HEK293 (cell line): ENCODE data around the gene CCDC8.

Source experiments
- CTCF ChIA-PET: fragments of 350-600 bp; formaldehyde crosslinking; extraction: SDS; loops from one replicate; lab custom pipeline; 2021; ENCODE audit warnings: antibody characterized with exemption; lab: Yijun Ruan, JAX
- POLR2A ChIA-PET: fragments of 300-600 bp; formaldehyde crosslinking; extraction: SDS; loops from one replicate; lab custom pipeline; 2020; ENCODE audit warnings: antibody characterized with exemption, inconsistent platforms; lab: Yijun Ruan, JAX
- H3K27ac ChIP-seq: fragments of 200-500 bp; sonication (Bioruptor generic); 2 replicates; pipeline ENCODE4 v1.5.1; 2014; ENCODE audit warnings: low read depth, low read length, control low read depth, inconsistent platforms; ENCODE audit errors: extremely low read depth
- H3K36me3 ChIP-seq, 2 experiments: fragments of 200-500 bp in 1 of 2; sonication (Bioruptor generic) in 1 of 2; 1 replicate in 1 of 2; 2 replicates in 1 of 2; pipeline ENCODE4 v1.5.1; 2014 to 2017; ENCODE audit warnings: inconsistent platforms in 2 of 2, low read length in 2 of 2; ENCODE audit not compliant: control insufficient read depth in 2 of 2, insufficient read depth in 1 of 2
- H3K4me1 ChIP-seq: fragments of 200-500 bp; sonication (Bioruptor generic); 2 replicates; pipeline ENCODE4 v1.5.1; 2014; ENCODE audit warnings: mild to moderate bottlenecking, low read length, inconsistent platforms; ENCODE audit not compliant: control insufficient read depth, insufficient read depth
- H3K4me3 ChIP-seq: 2 replicates; pipeline ENCODE4 v1.5.1; 2011; ENCODE audit warnings: low read depth, mild to moderate bottlenecking, control low read depth, low read length, moderate library complexity
- H3K9me3 ChIP-seq: fragments of 200-500 bp; sonication (Bioruptor generic); 2 replicates; pipeline ENCODE4 v1.5.1; 2014; ENCODE audit warnings: low read depth, low read length, inconsistent platforms; ENCODE audit not compliant: control insufficient read depth, insufficient read depth
- EGR2 ChIP-seq: fragments of 450-650 bp; formaldehyde crosslinking; IDR thresholded peaks from 2 replicates; pipeline ENCODE4 v1.5.1; 2016; ENCODE audit warnings: low read depth, missing biosample characterization, missing genetic modification characterization
- HOXC10 ChIP-seq: sonication (generic); formaldehyde crosslinking; IDR thresholded peaks from 2 replicates; pipeline ENCODE4 v1.8.1; 2023; ENCODE audit warnings: mild to moderate bottlenecking, missing genetic modification reagents
- KLF16 ChIP-seq: fragments of 450-650 bp; formaldehyde crosslinking; IDR thresholded peaks from 2 replicates; pipeline ENCODE4 v1.5.1; 2017; ENCODE audit warnings: missing biosample characterization, missing genetic modification characterization
- PRDM2 ChIP-seq: fragments of 450-650 bp; formaldehyde crosslinking; IDR thresholded peaks from 2 replicates; pipeline ENCODE4 v1.5.1; 2016; ENCODE audit warnings: missing biosample characterization, missing genetic modification characterization, borderline replicate concordance
- RBAK ChIP-seq: fragments of 450-650 bp; formaldehyde crosslinking; IDR thresholded peaks from 2 replicates; pipeline ENCODE4 v1.5.1; 2016; ENCODE audit warnings: missing biosample characterization, missing genetic modification characterization
- REPIN1 ChIP-seq: fragments of 450-650 bp; formaldehyde crosslinking; IDR thresholded peaks from 2 replicates; pipeline ENCODE4 v1.5.1; 2017; ENCODE audit warnings: missing biosample characterization, missing genetic modification characterization, low read depth
- ZBTB17 ChIP-seq: fragments of 450-650 bp; formaldehyde crosslinking; IDR thresholded peaks from 2 replicates; pipeline ENCODE4 v1.5.1; 2016; ENCODE audit warnings: missing biosample characterization, missing genetic modification characterization
- ZBTB48 ChIP-seq: fragments of 450-650 bp; formaldehyde crosslinking; IDR thresholded peaks from 2 replicates; pipeline ENCODE4 v1.5.1; 2016; ENCODE audit warnings: missing biosample characterization, missing genetic modification characterization
- ZNF239 ChIP-seq: fragments of 450-650 bp; formaldehyde crosslinking; IDR thresholded peaks from 2 replicates; pipeline ENCODE4 v1.5.1; 2016; ENCODE audit warnings: missing biosample characterization, missing genetic modification characterization
- ZNF311 ChIP-seq: fragments of 450-650 bp; formaldehyde crosslinking; IDR thresholded peaks from 2 replicates; pipeline ENCODE4 v1.5.1; 2017; ENCODE audit warnings: missing biosample characterization, missing genetic modification characterization, borderline replicate concordance
- ZNF48 ChIP-seq: fragments of 450-650 bp; formaldehyde crosslinking; IDR thresholded peaks from 2 replicates; pipeline ENCODE4 v1.5.1; 2016; ENCODE audit warnings: missing biosample characterization, missing genetic modification characterization
- ZNF513 ChIP-seq: fragments of 450-650 bp; IDR thresholded peaks from 2 replicates; pipeline ENCODE4 v1.5.1; 2018; ENCODE audit warnings: missing biosample characterization, missing genetic modification characterization
- ZNF623 ChIP-seq: fragments of 450-650 bp; formaldehyde crosslinking; IDR thresholded peaks from 2 replicates; pipeline ENCODE4 v1.5.1; 2016; ENCODE audit warnings: missing biosample characterization, missing genetic modification characterization
- ZSCAN16 ChIP-seq: fragments of 450-650 bp; formaldehyde crosslinking; IDR thresholded peaks from 2 replicates; pipeline ENCODE4 v1.5.1; 2016; ENCODE audit warnings: missing biosample characterization, missing genetic modification characterization
- TF ChIP-seq, protein P1 (sequence below): fragments of 450-650 bp; formaldehyde crosslinking; IDR thresholded peaks from 2 replicates; pipeline ENCODE4 v1.5.1; 2016; ENCODE audit warnings: missing biosample characterization, missing genetic modification characterization
- TF ChIP-seq, protein P2 (sequence below): fragments of 450-650 bp; formaldehyde crosslinking; IDR thresholded peaks from 2 replicates; pipeline ENCODE4 v1.5.1; 2016; ENCODE audit warnings: missing biosample characterization, missing genetic modification characterization

Gene CCDC8

DNA sequence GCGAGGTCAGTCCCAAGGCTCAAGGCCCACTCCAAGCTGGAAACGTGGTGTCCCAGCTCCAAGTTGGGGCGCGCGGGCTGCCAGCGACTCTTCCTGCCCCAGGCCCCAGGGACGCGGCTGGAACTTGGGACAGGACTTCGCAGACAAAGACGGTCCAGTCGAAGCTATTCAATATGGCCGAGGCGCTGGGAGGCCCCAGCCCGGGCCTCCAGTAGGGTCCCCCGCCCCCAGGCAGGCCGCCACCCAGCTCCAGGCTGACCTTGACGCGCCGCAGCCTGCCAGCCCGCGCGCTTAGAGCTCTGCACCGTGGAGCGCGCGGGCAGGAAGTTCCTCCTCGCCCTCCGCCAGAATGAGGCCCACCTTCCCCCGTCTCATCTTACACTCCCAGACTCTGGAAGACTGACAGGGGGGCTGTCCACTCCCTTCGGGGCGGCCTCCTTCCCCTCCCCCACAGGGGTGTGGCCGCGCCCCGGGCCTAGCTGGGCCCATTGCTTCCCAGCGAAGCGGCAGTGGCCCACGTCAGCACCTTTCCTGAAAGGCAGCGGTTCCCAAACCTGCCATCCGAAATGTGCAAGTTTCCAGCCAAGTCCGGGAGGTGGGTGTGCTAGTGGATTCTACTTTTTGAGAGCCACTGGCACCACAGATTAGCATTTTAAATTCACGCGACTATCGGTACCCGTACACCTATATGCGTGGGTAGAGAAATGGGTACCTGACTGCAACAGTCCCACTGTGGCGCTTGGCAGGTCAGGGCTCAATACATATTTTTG lies at the start of gene CCDC8 (continued):
- TF ChIP-seq, protein P1, sequence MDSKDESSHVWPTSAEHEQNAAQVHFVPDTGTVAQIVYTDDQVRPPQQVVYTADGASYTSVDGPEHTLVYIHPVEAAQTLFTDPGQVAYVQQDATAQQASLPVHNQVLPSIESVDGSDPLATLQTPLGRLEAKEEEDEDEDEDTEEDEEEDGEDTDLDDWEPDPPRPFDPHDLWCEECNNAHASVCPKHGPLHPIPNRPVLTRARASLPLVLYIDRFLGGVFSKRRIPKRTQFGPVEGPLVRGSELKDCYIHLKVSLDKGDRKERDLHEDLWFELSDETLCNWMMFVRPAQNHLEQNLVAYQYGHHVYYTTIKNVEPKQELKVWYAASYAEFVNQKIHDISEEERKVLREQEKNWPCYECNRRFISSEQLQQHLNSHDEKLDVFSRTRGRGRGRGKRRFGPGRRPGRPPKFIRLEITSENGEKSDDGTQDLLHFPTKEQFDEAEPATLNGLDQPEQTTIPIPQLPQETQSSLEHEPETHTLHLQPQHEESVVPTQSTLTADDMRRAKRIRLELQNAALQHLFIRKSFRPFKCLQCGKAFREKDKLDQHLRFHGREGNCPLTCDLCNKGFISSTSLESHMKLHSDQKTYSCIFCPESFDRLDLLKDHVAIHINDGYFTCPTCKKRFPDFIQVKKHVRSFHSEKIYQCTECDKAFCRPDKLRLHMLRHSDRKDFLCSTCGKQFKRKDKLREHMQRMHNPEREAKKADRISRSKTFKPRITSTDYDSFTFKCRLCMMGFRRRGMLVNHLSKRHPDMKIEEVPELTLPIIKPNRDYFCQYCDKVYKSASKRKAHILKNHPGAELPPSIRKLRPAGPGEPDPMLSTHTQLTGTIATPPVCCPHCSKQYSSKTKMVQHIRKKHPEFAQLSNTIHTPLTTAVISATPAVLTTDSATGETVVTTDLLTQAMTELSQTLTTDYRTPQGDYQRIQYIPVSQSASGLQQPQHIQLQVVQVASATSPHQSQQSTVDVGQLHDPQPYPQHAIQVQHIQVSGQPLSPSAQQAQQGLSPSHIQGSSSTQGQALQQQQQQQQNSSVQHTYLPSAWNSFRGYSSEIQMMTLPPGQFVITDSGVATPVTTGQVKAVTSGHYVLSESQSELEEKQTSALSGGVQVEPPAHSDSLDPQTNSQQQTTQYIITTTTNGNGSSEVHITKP (tag by site-specific recombination), result peak; percentile 68
- no peak for TF ChIP-seq REPIN1
- TF ChIP-seq, all 188 proteins: peak for 60

GRCh38 chr19:46461537-46461936 lies 48.2 kb upstream of the CCDC8 start:
- no peaks in the 10 kb centered on the region for H3K9me3 ChIP-seq
- H3K4me1 ChIP-seq, result no peaks in the 10 kb centered on the region
- no peak overlapping the region for H3K4me3 ChIP-seq
- H3K27ac ChIP-seq, result no peak overlapping the region
- ChIA-PET POLR2A (no interaction called here), CTCF (interaction anchor here (0.6 to 0.7 kb wide), 2 partner anchors 44 to 61 kb away, joined by 3 to 4 read pairs; no protein-coding TSS in a partner anchor)
- peaks cover 0 to 5% of the 10 kb centered on the region in 2 experiments; a peak in 2 of 3 replicates for H3K36me3 ChIP-seq
- TF ChIP-seq ZNF239 (tag by site-specific recombination), result no peak
- no peak for TF ChIP-seq ZNF513 (tag by site-specific recombination)
- TF ChIP-seq EGR2 (tag by site-specific recombination), result no peak
- no peak for TF ChIP-seq ZNF311 (tag by site-specific recombination)

DNA sequence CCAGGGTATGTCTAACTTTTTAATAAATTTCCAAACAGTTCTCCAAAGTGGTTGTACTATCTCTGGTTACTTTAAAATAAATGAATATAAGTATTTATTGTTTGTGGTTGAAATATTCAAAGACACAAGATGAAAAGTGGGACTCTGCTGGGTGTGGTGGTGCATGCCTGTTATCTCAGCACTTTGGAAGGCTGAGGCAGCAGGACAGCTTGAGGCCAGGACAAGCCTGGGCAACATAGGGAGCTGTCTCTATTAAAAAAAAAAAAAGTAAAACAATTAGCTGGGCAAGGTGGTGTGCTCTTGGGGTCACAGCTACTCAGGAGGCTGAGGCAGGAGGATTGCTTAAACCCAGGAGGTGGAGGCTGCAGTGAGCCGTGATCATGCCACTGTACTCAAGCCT lies 47.6 kb upstream of the CCDC8 start:
- no peak overlapping the region for H3K27ac ChIP-seq
- H3K4me1 ChIP-seq, result no peaks in the 10 kb centered on the region
- no peak for TF ChIP-seq ZNF48 (tag by site-specific recombination)
- no peak for TF ChIP-seq ZNF513 (tag by site-specific recombination)
- no peak for TF ChIP-seq ZNF623 (tag by site-specific recombination)
- no peak for TF ChIP-seq RBAK (tag by site-specific recombination)
- no peak for TF ChIP-seq HOXC10 (CRISPR knock-in tag)
- TF ChIP-seq, protein P2, sequence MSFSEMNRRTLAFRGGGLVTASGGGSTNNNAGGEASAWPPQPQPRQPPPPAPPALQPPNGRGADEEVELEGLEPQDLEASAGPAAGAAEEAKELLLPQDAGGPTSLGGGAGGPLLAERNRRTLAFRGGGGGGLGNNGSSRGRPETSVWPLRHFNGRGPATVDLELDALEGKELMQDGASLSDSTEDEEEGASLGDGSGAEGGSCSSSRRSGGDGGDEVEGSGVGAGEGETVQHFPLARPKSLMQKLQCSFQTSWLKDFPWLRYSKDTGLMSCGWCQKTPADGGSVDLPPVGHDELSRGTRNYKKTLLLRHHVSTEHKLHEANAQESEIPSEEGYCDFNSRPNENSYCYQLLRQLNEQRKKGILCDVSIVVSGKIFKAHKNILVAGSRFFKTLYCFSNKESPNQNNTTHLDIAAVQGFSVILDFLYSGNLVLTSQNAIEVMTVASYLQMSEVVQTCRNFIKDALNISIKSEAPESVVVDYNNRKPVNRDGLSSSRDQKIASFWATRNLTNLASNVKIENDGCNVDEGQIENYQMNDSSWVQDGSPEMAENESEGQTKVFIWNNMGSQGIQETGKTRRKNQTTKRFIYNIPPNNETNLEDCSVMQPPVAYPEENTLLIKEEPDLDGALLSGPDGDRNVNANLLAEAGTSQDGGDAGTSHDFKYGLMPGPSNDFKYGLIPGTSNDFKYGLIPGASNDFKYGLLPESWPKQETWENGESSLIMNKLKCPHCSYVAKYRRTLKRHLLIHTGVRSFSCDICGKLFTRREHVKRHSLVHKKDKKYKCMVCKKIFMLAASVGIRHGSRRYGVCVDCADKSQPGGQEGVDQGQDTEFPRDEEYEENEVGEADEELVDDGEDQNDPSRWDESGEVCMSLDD (tag by site-specific recombination), result no peak
- no peak for TF ChIP-seq ZBTB17
- TF ChIP-seq KLF16 (tag by site-specific recombination), result no peak
- no peak for TF ChIP-seq ZSCAN16 (tag by site-specific recombination)
- TF ChIP-seq ZBTB48, result no peak
- TF ChIP-seq PRDM2 (tag by site-specific recombination), result no peak
- no peaks in the 10 kb centered on the region for H3K9me3 ChIP-seq
- H3K4me3 ChIP-seq, result no peak overlapping the region
- H3K36me3 ChIP-seq, result no peaks in the 10 kb centered on the region; a peak in 1 of 3 replicates
- CTCF ChIA-PET, result no interaction called here
- POLR2A ChIA-PET, result no interaction called here
